Ishikawa (cell line): ENCODE measurements around the gene TSPAN13.

Experiments used
- CEBPB ChIP-seq: IDR thresholded peaks from 2 replicates; pipeline ENCODE4 v1.6.1; 2012
- CREB1 ChIP-seq: IDR thresholded peaks from 2 replicates; pipeline ENCODE4 v1.6.1; 2012; ENCODE audit warnings: low read depth
- EGR1 ChIP-seq: IDR thresholded peaks from 2 replicates; pipeline ENCODE4 v1.6.1; 2012
- EP300 ChIP-seq: IDR thresholded peaks from 2 replicates; pipeline ENCODE4 v1.6.1; 2012; ENCODE audit warnings: borderline replicate concordance
- FOXM1 ChIP-seq: IDR thresholded peaks from 2 replicates; pipeline ENCODE4 v1.6.1; 2012; ENCODE audit warnings: low read depth, borderline replicate concordance
- MAX ChIP-seq: IDR thresholded peaks from 2 replicates; pipeline ENCODE4 v1.6.1; 2012
- NFIC ChIP-seq: IDR thresholded peaks from 2 replicates; pipeline ENCODE4 v1.6.1; 2012
- RAD21 ChIP-seq: IDR thresholded peaks from 2 replicates; pipeline ENCODE4 v1.6.1; 2012; ENCODE audit warnings: low read depth
- REST ChIP-seq: IDR thresholded peaks from 2 replicates; pipeline ENCODE4 v1.6.1; 2012; ENCODE audit warnings: low read depth, mild to moderate bottlenecking
- TAF1 ChIP-seq: IDR thresholded peaks from 2 replicates; pipeline ENCODE4 v1.6.1; 2012; ENCODE audit warnings: low read depth, mild to moderate bottlenecking
- TCF12 ChIP-seq: IDR thresholded peaks from 2 replicates; pipeline ENCODE4 v1.6.1; 2012; ENCODE audit warnings: low read depth
- TEAD4 ChIP-seq: IDR thresholded peaks from 2 replicates; pipeline ENCODE4 v1.6.1; 2012
- YY1 ChIP-seq: IDR thresholded peaks from 2 replicates; pipeline ENCODE4 v1.6.1; 2012; ENCODE audit warnings: low read depth
- ZBTB7A ChIP-seq: IDR thresholded peaks from 2 replicates; pipeline ENCODE4 v1.6.1; 2012; ENCODE audit warnings: low read depth
- TF ChIP-seq, protein P1 (sequence below): IDR thresholded peaks from 2 replicates; pipeline ENCODE4 v1.6.1; 2012

TSPAN13 gene

DNA sequence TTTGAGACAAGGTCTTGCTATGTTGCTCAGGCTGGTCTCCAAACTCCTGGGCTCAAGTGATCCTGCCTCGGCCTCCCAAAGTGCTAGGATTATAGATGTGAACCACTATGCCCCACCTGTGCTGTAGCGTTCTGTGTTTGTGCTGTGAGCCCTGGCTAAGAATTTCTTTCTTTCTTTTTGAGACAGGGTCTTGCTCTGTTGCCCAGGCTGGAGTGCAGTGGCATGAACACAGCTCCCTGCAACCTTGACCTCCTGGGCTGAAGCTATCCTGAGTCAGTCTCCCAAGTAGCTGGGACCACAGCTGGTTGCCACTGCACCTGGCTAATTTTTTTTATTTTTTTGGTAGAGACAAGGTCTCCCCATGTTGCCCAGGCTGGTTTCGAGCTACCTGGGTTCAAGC is 11.4 kb downstream of the TSPAN13 start:
- TF ChIP-seq YY1 (no peak), REST (no peak), FOXM1 (no peak), RAD21 (no peak), MAX (no peak), EP300 (no peak), EGR1 (no peak), ZBTB7A (no peak), NFIC (no peak), CEBPB (no peak), TCF12 (no peak), CREB1 (no peak)
- TF ChIP-seq, protein P1, sequence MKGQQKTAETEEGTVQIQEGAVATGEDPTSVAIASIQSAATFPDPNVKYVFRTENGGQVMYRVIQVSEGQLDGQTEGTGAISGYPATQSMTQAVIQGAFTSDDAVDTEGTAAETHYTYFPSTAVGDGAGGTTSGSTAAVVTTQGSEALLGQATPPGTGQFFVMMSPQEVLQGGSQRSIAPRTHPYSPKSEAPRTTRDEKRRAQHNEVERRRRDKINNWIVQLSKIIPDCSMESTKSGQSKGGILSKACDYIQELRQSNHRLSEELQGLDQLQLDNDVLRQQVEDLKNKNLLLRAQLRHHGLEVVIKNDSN, result no peak

DNA sequence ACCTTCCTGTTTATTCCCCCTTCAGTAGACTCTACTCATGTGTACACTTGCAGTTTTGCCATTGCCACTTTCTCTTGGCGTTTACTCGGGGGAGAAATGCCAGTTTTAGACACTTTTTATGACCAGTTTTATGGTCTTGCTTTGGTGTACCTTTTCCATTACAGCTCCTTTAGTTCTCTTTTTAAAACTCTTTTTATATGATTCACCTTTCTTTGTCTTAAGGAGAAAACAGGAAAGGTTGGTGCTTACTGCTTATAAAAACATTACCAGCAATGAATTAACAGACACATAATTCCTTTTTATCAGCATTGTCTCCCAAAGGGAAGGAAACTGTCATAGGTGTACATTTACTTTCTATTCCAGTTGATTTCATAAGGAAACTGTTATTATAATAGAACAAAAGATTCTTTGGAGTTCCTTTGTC is 11.9 kb downstream of the TSPAN13 start:
- no peak for TF ChIP-seq EGR1
- TF ChIP-seq ZBTB7A, result no peak
- no peak for TF ChIP-seq NFIC
- no peak for TF ChIP-seq TCF12

DNA sequence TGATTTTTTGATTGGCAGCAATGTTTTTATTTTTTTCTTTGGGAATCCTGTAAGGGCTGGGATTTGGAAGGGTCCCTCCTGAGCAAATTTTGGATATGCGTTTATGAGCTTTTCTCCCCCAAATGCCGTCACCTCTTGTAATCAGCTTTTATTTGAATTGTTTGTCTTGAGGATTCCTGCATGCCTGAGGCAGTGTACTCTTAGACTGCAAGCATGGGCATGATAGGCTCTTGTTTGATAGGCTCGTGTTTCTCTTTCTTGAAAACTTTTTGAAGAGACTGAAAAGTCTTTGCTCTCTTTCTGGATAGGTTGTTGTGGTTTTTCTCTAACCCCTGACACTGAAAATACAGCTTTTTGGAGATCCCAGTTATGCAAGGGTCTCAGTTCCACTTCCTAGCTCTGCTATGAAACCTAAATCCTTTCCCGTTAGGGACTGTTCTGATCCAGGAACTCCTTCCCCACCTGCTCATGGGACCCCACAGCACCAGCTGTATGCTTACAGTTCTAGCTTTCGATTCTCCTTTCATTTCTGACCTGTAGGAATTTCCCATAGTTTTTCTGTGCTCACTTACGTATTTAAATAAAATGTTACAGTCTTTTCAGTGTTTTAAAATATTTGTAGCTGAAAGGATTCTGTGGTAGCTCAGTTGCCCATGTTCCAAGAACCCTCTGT is 17.2 kb downstream of the TSPAN13 start:
- TF ChIP-seq TEAD4, result no peak
- TF ChIP-seq MAX, result no peak
- no peak for TF ChIP-seq CEBPB
- TF ChIP-seq EP300, result no peak
- TF ChIP-seq EGR1, result no peak
- no peak for TF ChIP-seq ZBTB7A
- TF ChIP-seq TCF12, result no peak
- TF ChIP-seq YY1, result no peak
- TF ChIP-seq NFIC, result no peak
- TF ChIP-seq CREB1, result no peak
- TF ChIP-seq TAF1, result no peak
- TF ChIP-seq RAD21, result no peak
- TF ChIP-seq FOXM1, result no peak
- TF ChIP-seq REST, result no peak
- TF ChIP-seq, protein P1, result no peak

DNA sequence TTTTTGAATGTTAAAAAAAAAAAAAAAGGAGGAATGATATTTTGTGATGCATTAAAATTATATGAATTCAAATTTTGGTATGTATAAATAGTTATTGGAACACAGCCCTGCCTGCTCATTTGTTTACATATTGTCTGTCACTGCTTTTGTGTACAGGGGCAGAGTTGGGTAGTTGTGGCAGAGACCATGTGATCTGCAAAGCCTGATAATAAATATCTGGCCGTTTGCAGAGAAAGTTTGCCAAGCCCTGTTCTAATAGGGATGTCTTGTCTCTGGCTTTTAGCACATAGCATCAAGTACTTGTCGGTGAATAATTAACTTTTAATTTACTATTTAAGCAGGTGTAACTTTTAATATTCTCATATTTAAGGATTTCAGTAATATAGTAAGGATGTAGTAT is 19.8 kb downstream of the TSPAN13 start:
- TF ChIP-seq FOXM1, result no peak

DNA sequence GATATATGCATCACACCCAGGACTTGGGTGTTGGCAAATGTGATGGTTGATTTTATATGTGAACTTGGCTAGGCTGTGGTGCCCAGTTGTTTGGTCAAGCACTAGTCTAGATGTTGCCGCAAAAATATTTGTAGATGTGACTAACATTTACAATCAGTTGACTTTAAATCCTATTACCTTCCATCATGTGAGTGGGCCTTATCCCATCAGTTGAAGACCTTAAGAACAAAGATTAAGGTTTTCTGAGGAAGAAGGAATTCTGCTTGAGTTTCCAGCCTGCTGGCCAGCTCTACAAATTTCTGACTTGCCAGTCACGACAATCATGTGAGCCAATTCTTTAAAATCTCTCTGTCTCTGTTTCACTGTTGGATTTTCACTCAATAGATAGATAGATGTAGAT is 20.3 kb downstream of the TSPAN13 start:
- no peak for TF ChIP-seq REST
- TF ChIP-seq RAD21, result no peak
- no peak for TF ChIP-seq CEBPB
- TF ChIP-seq FOXM1, result no peak
- no peak for TF ChIP-seq MAX
- no peak for TF ChIP-seq NFIC
- TF ChIP-seq ZBTB7A, result no peak
- no peak for TF ChIP-seq YY1
- TF ChIP-seq EP300, result no peak
- TF ChIP-seq CREB1, result no peak
- no peak for TF ChIP-seq TCF12
- TF ChIP-seq EGR1, result no peak
- no peak for TF ChIP-seq TEAD4
- no peak for TF ChIP-seq TAF1
- TF ChIP-seq, protein P1, result no peak
